GM23248 (cell line): ENCODE measurements around the gene AFF3.

ENCODE experiments used
- EZH2 ChIP-seq: fragments of 200-600 bp; sonication (generic); IDR thresholded peaks from 2 replicates; pipeline ENCODE4 v1.6.1; 2018; ENCODE audit warnings: antibody characterized with exemption, mild to moderate bottlenecking; ENCODE audit not compliant: insufficient read depth, poor library complexity, severe bottlenecking
- EZH2phosphoT487 ChIP-seq: fragments of 200-600 bp; sonication (generic); IDR thresholded peaks from 2 replicates; pipeline ENCODE4 v1.6.1; 2018; ENCODE audit warnings: antibody characterized with exemption, moderate library complexity, mild to moderate bottlenecking, low read depth; ENCODE audit not compliant: insufficient read depth

DNA sequence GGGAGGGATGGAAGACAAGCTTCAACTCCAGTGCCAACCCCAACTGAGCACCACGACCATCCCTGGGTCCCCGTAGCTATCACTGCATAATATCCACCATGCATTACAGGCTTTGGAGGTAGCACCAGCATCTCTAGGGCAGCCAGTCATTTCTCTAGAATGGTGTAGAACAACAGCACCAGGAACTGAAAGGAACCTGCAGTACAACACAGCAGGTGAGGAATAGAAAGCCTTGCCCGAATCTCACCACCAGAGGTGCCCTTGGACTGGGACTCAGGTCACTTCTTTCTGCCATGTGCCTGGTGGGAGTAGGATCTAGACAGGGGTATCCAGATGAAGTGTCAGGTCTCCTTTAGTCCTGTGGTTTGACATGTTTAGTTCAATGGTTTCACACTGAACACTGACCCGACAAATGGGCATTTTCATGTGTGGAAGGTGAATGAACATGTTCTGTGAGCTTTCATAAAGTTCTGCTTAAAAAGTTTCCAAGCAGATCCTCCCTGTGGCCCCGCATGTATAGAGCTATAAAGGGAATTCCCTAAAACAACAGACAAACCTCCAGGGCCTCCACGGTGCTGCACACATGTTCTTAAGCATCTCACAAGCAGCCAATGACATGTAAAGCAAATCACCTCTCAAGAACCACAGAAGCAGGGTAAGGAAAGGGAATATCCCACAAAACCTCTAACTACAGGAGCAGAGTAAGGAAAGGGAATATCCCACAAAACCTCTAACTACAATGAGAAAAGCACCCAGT is 208.3 kb downstream of the AFF3 start:
- TF ChIP-seq EZH2phosphoT487 (no peak), EZH2 (no peak)
